Adipocyte (in vitro differentiated cells): ENCODE results near the gene PLGRKT.
"Not testable (repeated sequence)": the region's sequence is repeated elsewhere in the genome, so short reads cannot be mapped to it uniquely, and the experiment has no call there.

Experiments used
- DNase-seq: peaks from one replicate; pipeline ENCODE4 v3.0.0-alpha.2; 2015; ENCODE audit warnings: low read depth
- H3K27me3 ChIP-seq: replicated peaks from 2 replicates; pipeline ENCODE4 v1.7.0; 2013; ENCODE audit warnings: mild to moderate bottlenecking, low read length, moderate library complexity; ENCODE audit not compliant: control insufficient read depth, insufficient read depth
- H3K36me3 ChIP-seq: 2 replicates; pipeline ENCODE4 v1.7.0; 2013; ENCODE audit warnings: low read length, mild to moderate bottlenecking, moderate library complexity; ENCODE audit not compliant: control insufficient read depth, insufficient read depth, severe bottlenecking
- H3K4me1 ChIP-seq: 2 replicates; pipeline ENCODE4 v1.7.0; 2013; ENCODE audit warnings: mild to moderate bottlenecking, low read length, moderate library complexity; ENCODE audit not compliant: control insufficient read depth, insufficient read depth
- H3K4me3 ChIP-seq: 2 replicates; pipeline ENCODE4 v1.7.0; 2013; ENCODE audit warnings: mild to moderate bottlenecking, low read length, moderate library complexity
- H3K9ac ChIP-seq: 2 replicates; pipeline ENCODE4 v1.7.0; 2013; ENCODE audit warnings: mild to moderate bottlenecking, low read length, moderate library complexity
- H3K9me3 ChIP-seq: 2 replicates; pipeline ENCODE4 v1.7.0; 2013; ENCODE audit warnings: mild to moderate bottlenecking, low read length, moderate library complexity; ENCODE audit not compliant: control insufficient read depth

Gene PLGRKT

GRCh38 chr9:5326893-5327548 is 110.7 kb downstream of the PLGRKT start:
- Histone ChIP-seq H3K4me3 (no peak overlapping the region), H3K9ac (no peak overlapping the region), H3K4me1 (no peaks in the 10 kb centered on the region), H3K9me3 (no peaks in the 10 kb centered on the region), H3K27me3 (no peaks in the 10 kb centered on the region), H3K36me3 (no peaks in the 10 kb centered on the region)
- DNase-seq: no peak

GRCh38 chr9:5326187-5326586 is 111.5 kb downstream of the PLGRKT start:
- Histone ChIP-seq H3K9me3 (no peaks in the 10 kb centered on the region), H3K4me3 (no peak overlapping the region), H3K9ac (no peak overlapping the region), H3K36me3 (no peaks in the 10 kb centered on the region), H3K4me1 (no peaks in the 10 kb centered on the region), H3K27me3 (no peaks in the 10 kb centered on the region)
- no peak for DNase-seq

- H3K36me3 ChIP-seq, H3K4me1 ChIP-seq, H3K4me3 ChIP-seq, H3K27me3 ChIP-seq, DNase-seq, H3K9me3 ChIP-seq, H3K9ac ChIP-seq: not testable (repeated sequence)
Measured at GRCh38 chr9:5321601-5322000, 116.1 kb downstream of the PLGRKT start.

GRCh38 chr9:5321058-5321457 is 116.7 kb downstream of the PLGRKT start:
- Histone ChIP-seq H3K27me3 (no peaks in the 10 kb centered on the region), H3K4me3 (no peak overlapping the region), H3K36me3 (no peaks in the 10 kb centered on the region), H3K9me3 (peaks cover under 1% of the 10 kb centered on the region), H3K9ac (no peak overlapping the region), H3K4me1 (no peaks in the 10 kb centered on the region)
- peak; percentile 21 for DNase-seq

- not testable (repeated sequence) for H3K4me3 ChIP-seq, H3K27me3 ChIP-seq, H3K4me1 ChIP-seq, DNase-seq, H3K9ac ChIP-seq, H3K36me3 ChIP-seq
- peaks cover 16% of the 10 kb centered on the region for H3K9me3 ChIP-seq
Measured at GRCh38 chr9:5316406-5316805, 121.3 kb downstream of the PLGRKT start.

GRCh38 chr9:5315187-5315923 is 122.4 kb downstream of the PLGRKT start:
- Histone ChIP-seq H3K4me1 (no peaks in the 10 kb centered on the region), H3K27me3 (peaks cover under 1% of the 10 kb centered on the region), H3K4me3 (no peak overlapping the region), H3K9ac (no peak overlapping the region), H3K9me3 (peaks cover 16% of the 10 kb centered on the region), H3K36me3 (no peaks in the 10 kb centered on the region)
- no peak for DNase-seq

- H3K36me3 ChIP-seq: no peaks in the 10 kb centered on the region
- peaks cover 14% of the 10 kb centered on the region for H3K9me3 ChIP-seq
- H3K27me3 ChIP-seq: peaks cover 20% of the 10 kb centered on the region
- no peak overlapping the region for H3K9ac ChIP-seq
- H3K4me3 ChIP-seq: no peak overlapping the region
- no peak for DNase-seq
- no peaks in the 10 kb centered on the region for H3K4me1 ChIP-seq
Measured at GRCh38 chr9:5310851-5311250, 126.9 kb downstream of the PLGRKT start.
